AML-193 (cell line): ENCODE results near the gene SLC12A5.

Experiments
- DNase-seq, 2 experiments: peaks; one replicate each; lab custom pipeline; 2025; lab: John Stamatoyannopoulos, UW

The SLC12A5 gene

DNA sequence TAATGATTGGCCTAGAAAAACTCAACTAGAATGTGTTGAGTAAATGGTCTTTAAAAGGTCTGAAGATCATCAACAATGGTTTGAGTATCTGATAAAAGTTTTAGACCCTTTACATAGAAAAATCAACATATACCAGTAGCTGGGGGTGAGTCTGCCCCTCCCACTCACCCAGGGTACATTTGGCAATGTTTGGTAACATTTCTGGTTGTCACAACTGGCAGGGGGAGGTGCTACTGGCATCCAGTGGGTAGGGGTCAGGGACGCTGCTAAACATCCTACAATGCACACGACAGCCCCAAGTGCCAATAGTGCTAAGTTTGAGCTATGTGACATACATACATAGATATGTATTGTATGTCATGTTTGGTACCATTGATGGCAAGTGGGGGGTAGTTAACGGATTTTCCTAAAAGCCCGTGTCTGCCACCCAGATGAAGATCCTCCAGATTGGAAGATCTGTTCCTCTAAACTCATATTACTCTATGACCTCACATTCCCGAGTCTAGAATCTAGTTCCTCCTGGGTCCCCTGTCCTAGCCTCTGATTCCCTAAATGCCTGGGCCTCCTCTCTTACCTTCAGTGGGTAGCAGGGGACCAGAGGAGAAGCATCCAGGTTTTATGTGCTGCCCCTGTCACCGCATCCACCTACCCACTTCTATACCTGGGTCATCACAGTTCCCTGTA lies 22.9 kb upstream of the SLC12A5 start:
- DNase-seq: peak in 1 of 2 experiments; percentile 12

DNA sequence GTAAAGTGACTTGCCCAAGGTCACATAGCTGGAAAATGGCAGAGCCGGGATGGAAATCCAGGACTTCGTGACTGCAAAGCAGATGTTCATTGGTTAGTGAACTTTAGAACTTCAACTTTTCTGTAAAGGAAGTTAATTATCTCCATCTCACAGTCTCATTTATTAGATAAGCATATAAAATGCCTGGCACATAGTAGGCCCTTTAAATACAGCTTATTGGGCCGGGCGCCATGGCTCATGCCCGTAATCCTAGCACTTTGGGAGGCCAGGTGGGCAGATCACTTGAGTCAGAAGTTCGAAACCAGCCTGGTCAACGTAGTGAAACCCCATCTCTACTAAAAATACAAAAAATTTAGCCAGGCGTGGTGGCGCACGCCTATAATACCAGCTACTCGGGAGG lies 22.1 kb upstream of the SLC12A5 start:
- DNase-seq: no peak

DNA sequence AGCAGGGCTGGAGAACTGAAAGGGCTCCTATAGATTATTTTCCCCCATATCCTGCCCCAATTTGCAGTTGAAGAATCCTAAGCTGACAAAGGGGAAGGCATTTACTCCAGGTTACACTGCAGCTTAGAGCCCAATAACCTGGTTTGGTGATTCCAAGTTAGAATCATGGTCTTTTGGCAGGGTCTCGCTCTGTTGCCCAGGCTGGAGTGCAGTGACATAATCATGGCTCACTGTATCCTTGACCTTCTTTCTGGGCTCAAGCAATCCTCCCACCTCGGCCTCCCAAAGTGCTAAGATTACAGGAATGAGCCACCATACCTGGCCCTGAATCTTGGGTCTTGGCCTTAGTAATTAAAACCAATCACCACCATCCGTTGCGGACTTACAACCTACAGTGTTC lies 21.3 kb upstream of the SLC12A5 start:
- no peak for DNase-seq

DNA sequence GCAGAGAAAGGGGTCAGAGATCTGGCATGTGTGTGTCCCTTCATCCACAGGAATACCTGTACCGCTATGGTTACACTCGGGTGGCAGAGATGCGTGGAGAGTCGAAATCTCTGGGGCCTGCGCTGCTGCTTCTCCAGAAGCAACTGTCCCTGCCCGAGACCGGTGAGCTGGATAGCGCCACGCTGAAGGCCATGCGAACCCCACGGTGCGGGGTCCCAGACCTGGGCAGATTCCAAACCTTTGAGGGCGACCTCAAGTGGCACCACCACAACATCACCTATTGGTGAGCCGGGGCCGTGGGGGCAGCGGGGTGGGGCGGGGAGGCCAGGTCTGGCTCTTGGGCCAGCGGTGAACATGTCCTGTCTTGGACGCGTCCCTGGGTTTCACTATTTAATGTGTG lies 19.2 kb upstream of the SLC12A5 start:
- no peak for DNase-seq

DNA sequence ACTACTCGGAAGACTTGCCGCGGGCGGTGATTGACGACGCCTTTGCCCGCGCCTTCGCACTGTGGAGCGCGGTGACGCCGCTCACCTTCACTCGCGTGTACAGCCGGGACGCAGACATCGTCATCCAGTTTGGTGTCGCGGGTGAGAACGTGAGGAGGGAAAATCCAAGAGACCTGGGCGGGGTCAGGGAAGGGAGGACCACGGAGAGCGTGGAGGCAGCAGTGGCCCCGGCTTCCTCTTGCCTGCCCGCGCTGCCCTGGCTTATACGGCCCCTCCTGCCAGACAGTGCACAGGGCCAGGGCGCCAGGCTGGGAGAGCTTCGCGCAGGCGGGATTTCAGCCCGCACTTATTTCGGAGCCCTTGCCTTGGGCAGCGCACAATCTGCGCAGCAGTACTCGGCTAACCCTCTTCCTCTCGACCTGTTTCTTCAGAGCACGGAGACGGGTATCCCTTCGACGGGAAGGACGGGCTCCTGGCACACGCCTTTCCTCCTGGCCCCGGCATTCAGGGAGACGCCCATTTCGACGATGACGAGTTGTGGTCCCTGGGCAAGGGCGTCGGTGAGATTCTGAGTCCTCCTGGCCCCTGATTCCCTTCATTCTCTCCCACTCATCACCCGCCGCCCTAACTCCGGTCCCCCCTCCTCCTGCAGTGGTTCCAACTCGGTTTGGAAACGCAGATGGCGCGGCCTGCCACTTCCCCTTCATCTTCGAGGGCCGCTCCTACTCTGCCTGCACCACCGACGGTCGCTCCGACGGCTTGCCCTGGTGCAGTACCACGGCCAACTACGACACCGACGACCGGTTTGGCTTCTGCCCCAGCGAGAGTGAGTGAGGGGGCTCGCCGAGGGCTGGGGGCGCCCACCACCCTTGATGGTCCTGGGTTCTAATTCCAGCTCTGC lies 18.3 kb upstream of the SLC12A5 start:
- DNase-seq: no peak

DNA sequence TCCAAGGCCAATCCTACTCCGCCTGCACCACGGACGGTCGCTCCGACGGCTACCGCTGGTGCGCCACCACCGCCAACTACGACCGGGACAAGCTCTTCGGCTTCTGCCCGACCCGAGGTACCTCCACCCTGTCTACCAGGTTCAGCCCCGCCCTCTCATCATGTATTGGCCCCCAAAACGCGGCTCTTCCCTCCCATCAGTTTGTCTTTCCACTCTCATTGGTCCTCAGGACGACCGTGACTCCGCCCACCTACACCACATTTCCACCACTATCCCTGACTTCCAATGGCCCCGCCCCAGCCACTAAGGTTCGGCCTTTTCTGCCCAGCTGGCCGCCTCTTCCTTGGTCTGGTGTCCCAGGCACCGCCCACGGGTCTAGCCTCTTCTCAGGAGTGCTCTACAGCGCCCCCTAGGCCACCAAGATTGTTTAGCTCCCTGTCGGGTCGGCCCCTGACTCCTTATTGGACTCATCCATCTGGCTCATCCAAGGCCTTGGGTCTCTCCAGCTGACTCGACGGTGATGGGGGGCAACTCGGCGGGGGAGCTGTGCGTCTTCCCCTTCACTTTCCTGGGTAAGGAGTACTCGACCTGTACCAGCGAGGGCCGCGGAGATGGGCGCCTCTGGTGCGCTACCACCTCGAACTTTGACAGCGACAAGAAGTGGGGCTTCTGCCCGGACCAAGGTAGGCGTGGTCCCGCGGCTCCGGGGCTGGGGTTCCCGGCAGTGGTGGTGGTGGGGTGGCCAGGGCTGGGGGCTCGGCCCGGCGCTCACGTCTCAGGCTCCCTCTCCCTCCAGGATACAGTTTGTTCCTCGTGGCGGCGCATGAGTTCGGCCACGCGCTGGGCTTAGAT lies 17.2 kb upstream of the SLC12A5 start:
- DNase-seq: no peak

DNA sequence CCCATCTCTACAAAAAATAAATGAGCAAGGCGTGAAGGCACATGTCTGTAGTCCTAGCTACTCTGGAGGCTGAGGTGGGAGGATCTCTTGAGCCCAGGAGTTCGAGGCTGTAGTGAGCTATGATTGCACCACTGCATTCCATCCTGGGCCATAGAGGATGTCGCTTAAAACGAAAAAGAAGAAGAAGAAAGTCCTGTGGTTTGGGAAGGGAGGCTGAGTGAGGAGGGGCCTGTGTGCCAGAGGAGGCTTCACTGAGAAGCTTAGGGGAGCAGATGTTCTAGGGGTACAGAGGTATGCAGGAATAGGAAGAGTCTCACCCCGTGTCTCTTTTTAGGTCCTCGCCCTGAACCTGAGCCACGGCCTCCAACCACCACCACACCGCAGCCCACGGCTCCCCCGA lies 16.1 kb upstream of the SLC12A5 start:
- DNase-seq: no peak

DNA sequence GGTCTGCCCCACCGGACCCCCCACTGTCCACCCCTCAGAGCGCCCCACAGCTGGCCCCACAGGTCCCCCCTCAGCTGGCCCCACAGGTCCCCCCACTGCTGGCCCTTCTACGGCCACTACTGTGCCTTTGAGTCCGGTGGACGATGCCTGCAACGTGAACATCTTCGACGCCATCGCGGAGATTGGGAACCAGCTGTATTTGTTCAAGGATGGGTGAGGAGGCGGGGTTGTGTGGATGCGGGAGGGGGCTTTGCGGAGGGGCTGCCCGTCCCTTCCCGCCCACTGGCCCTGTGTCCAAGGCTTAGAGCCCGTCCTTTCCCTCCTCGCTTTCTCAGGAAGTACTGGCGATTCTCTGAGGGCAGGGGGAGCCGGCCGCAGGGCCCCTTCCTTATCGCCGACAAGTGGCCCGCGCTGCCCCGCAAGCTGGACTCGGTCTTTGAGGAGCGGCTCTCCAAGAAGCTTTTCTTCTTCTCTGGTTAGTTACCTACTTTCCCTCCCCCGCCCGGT lies 15.6 kb upstream of the SLC12A5 start:
- DNase-seq: no peak

DNA sequence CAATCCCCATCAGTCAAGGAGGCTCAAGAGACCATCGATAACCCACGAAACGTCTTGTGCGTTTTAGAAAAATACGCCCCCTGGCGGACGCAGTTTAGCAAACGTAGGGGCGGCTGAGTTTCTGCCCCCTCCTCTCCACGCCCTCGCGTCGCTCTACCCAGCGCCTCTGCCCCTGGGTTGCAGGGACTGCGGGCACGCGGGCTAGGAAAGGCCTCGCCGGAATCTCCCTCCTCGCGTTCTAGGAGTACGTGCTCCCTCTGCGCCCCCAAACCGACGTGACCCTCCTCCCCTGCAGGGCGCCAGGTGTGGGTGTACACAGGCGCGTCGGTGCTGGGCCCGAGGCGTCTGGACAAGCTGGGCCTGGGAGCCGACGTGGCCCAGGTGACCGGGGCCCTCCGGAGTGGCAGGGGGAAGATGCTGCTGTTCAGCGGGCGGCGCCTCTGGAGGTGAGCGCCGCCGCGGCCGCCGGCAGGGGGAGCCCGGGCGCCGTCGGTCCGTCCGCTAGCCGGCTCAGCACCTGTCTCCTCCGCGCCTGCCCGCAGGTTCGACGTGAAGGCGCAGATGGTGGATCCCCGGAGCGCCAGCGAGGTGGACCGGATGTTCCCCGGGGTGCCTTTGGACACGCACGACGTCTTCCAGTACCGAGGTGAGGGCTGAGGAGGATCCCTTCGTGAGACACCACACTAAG lies 15.0 kb upstream of the SLC12A5 start:
- DNase-seq: peak; percentile 33 to 46

DNA sequence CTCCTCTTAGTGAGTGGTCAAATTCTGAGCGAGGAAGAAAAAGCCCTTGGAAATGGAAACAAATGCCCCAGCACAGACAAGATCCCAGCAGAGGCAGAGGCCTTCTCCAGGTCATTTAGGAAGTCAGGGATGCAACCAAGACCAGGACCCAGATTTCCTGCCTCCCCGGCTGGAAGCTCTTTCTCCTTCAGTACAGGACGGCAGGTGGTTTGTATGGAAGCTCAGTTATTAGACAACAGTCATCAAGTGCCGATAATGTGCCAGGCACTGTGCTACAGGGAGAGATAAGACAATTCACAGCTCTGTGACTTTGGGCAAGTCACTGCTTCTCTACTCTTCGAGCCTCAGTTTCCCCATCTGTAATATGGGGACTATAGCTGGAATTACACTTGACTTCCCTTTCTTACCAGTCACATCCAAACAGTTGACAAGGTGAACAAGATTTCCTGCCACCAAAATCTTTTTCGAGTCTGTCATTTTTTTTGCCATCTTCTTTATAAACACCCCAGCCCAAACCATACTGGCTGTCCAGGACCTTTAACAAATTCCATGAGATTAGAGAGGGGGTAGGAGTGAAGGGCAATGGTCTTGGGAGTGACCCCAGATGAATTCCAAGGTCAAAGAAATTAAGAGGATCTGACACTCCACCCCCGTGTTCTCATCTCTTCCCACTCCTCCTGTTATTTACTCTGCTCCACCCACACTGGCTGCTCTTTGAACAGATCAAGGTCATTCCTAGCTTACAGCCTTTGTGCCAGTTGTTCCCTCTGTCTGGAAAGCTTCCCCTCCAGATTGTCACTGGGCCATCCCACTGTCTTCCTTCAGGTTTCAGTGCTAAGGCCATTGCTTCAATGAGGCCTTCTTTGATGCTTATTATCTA lies 14.3 kb upstream of the SLC12A5 start:
- DNase-seq: no peak

DNA sequence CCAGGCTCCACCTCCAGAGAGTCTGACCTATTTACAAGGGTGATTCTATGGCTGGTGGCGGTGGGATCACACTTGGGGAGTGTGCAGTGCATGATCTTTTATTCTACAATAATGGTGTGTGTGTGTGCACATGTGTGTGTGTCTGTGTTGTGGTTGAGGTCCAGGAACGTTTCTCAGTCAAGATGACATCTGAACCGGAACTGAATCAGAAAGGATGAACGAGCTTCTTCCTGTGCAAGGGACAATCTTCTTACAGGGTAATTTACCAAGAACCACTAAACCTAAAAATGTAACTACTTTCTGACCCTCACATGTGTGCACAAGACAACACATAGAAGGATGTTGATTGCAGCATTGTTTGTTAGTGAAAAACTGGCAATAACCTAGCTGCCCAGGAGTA lies 11.7 kb upstream of the SLC12A5 start:
- DNase-seq: no peak

DNA sequence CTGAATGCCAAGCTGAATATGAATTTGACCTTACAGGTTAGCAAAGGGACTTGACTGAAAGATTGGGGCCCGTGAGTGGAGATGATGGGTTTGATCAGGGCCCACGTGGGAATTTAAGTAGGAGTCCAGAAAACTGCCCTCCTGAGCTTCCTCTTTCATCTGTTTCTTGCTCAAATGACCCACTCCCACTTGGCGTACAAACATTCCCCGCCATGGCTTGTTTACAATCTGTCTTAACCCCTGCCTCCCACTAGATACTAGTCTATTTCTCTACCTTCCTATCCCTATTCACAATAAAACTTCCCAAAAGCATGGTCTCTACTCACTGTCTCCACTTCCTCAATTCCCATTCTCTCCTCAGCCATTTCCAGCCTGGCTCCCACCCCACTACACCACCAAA lies 10.9 kb upstream of the SLC12A5 start:
- no peak for DNase-seq

DNA sequence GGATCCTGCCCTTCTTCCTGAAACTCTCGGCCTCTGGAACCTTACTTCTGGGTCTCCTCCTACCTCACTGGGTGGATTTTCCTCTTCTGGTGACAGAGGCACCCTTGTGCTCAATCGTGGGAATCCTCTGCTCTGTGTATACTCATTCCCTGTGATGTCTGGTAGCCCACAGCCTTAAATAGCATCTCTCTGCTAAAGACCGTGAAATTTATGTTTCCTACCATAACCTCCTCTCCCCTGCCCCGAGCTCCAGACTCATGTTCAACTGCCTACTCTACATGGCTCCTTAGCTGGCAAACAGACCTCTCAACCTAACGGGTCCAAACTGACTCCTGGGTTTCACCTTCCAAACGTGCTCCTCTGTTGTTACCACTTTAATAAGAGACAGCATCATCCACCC lies 10.4 kb upstream of the SLC12A5 start:
- no peak for DNase-seq

DNA sequence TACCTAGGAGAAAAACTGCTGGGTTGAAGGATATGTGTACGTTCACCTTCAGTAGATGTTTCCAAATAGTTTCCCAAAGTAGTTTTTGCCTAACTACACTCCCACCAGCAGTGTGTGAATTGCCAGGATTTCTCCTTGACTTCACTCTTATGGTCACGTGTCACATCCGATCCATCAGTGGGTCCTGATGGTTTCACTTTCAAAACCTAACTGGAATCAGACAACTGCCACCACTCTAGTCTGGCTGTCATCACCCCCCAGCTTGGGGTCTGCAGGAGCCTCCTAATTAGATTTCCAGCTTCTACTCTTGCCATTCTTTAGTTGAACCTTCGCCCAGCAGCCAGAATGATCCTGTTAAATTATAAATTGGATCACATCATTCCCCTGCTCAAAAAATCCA lies 8.5 kb upstream of the SLC12A5 start:
- DNase-seq: no peak

DNA sequence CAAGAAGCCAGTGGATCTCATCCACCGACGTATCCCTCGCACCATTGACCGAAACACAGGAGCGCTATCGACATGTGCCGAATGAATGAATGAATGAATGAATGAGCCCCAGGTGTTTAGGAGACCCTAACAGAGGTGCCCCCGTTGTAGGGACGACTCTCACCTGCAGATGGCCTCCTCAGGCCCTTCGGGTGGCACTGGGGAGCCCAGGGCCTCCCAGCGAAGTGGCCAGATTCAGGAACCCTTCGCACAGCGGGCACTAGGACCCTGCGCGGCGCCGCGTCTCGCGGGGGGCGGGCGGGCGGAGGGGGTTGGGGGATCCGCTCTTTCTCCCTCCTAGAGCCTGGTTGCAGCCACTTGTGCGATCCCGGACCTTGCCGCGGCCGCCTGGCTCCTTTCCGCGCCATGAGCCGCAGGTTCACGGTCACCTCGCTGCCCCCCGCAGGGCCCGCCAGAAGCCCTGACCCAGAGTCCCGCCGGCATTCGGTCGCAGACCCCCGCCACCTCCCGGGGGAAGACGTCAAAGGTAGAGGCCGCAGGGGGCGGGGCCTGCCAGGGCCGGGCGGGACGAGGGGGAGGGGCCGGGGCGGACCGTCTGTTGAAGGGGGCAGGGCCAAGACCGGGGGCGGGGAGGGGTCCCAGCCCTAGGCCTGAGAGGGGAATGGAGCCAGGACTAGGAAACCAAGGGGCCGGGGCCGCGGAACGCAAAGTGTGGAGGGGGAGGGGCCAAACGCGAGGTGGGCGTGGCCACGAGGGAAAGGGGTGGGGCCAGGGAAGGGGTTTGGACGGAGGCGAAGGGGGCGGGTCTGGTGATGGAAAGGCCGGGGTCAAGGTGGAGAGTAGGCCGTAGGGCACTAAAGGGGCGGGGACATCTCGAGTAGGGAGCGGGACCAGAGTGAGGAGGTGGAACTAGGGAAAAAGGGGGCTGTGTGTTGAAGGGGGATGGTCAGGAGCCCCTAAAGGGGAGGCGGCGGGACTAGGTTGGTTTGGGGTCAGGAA lies 7.4 kb upstream of the SLC12A5 start:
- DNase-seq: peak; percentile 19 to 33

DNA sequence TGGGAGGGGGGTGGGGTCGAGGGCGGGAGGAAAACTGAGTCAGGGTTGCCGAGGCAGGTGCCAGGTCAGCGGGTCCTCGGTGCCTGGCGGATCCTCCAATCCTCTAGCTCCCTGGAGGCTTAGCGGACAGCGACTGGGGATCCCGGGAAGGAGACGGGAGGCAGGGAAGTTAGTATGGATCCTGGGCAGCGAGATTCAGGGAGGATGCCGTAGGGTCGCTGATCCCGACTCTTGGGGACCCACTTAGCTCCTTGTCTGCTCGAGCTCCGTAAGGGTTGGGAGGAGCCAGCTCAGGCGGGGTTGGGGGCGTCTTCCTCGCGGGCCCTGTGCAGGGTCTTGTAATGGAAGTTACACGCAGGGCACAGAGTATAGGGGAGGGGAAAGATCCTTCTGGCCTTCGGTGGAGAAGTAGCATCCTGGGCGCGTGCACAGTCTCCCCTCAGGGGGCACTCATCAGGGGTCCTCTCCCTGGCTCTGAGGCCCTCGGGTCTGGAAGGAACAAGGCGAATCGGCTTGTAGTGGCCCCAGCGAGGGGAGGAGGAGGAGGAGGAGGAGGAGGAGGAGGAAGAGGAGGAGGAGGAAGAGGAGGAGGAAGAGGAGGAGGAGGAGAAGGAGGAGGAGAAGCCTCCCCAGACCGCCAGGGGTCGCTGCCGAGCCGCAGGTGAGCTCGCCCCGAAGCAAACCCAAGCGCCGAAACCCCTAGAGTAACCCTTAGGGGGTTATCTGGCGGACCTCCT lies 6.4 kb upstream of the SLC12A5 start:
- DNase-seq: peak in 1 of 2 experiments; percentile 36

DNA sequence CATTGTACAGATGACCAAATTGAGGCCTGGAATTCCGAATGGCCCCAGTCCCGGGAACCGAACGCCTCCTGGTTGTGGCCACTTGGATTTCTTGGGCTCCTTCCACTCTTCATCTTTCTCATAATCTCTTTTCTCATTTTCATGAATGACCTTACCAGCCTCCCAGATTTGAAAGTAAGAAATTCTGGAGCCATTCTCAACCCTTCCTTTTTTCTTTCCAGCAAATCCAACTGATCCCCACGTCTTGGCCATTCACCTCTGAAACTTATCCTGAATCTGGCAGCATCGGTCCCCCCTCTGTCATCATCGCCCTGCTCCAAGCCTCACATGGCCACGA lies 5.9 kb upstream of the SLC12A5 start:
- DNase-seq: no peak

DNA sequence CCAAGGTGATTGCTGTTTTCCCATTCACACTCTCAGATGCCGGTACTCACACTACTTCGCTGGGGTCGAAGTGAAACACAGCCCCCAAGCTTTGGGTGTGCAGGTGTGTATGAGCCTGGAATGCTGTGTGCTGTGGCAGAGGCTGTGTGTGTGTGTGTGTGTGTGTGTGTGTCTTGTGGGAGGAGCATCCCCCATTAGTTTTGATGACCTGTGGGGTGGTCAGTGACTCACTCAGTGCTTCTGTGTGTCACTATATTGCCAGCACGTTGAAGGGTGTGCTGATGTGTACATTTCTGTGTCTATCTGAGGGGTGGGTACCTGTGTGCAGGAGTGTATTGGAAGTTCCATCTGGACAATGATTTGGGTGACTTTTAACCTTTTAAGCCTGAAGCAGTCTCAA lies 5.0 kb upstream of the SLC12A5 start:
- DNase-seq: no peak

DNA sequence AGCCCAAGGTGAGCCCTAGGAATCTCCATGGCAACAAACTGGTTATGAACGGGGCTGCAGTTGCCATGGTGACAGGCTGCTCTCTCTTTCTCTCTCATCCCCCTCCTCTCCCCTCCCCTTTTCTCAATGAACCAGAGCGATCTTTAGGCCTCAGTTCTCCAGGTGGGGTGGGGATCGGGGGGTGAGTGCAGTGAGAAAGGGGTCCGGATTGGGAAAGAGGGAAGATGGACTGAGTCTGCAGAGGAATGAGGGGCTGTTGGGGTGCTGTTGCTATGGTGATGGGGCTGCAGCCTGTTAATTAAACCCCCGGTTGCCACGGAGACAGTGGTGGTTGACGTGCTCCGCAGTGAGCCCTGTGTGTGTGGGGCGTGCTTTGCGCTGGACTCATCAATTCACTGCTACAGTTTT lies 3.6 kb upstream of the SLC12A5 start:
- no peak for DNase-seq
